SU-DHL-6 (cell line): ENCODE data around the gene GUK1.

Experiments used
- H2AFZ ChIP-seq: fragments of 200-600 bp; sonication (generic); 2 replicates; pipeline ENCODE4 v1.6.1; 2014; ENCODE audit warnings: low read depth, mild to moderate bottlenecking, moderate library complexity, mixed read lengths, antibody characterized with exemption, low read length; ENCODE audit not compliant: severe bottlenecking
- H3F3A ChIP-seq: fragments of 200-600 bp; shearing (Covaris generic); 2 replicates; pipeline ENCODE4 v1.6.0; 2016; ENCODE audit warnings: antibody characterized with exemption, mild to moderate bottlenecking; ENCODE audit not compliant: insufficient read depth
- H3K27ac ChIP-seq: fragments of 200-600 bp; sonication (generic); 2 replicates; pipeline ENCODE4 v1.5.1; 2016; ENCODE audit warnings: low read depth, mild to moderate bottlenecking, low read length, moderate library complexity, mixed read lengths
- H3K27me3 ChIP-seq: fragments of 200-600 bp; sonication (generic), shearing (Covaris generic); 2 replicates; pipeline ENCODE4 v1.6.0; 2014; ENCODE audit warnings: mild to moderate bottlenecking, low read length
- H3K36me3 ChIP-seq: fragments of 200-600 bp; sonication (generic); 2 replicates; pipeline ENCODE4 v1.6.1; 2014; ENCODE audit warnings: mild to moderate bottlenecking, low read length, mixed read lengths
- H3K4me2 ChIP-seq: fragments of 300-600, 200-600 bp; shearing (Covaris generic), sonication (generic); 2 replicates; pipeline ENCODE4 v1.6.0; 2014; ENCODE audit warnings: low read length, low read depth, mild to moderate bottlenecking; ENCODE audit not compliant: poor library complexity, severe bottlenecking
- H3K4me3 ChIP-seq: fragments of 200-600 bp; sonication (generic); 2 replicates; pipeline ENCODE4 v1.5.1; 2014; ENCODE audit warnings: antibody characterized with exemption, low read length, mild to moderate bottlenecking, mixed read lengths; ENCODE audit not compliant: insufficient read depth, poor library complexity, severe bottlenecking
- H3K79me2 ChIP-seq: fragments of 200-600 bp; sonication (generic); 2 replicates; pipeline ENCODE4 v1.6.1; 2014; ENCODE audit warnings: mild to moderate bottlenecking, low read length, moderate library complexity; ENCODE audit not compliant: insufficient read depth
- H3K9ac ChIP-seq: fragments of 200-600 bp; sonication (generic); 2 replicates; pipeline ENCODE4 v1.7.0; 2014; ENCODE audit warnings: mild to moderate bottlenecking, low read length
- H3K9me2 ChIP-seq: fragments of 200-600 bp; sonication (generic); replicated peaks from 2 replicates; pipeline ENCODE4 v1.6.1; 2014; ENCODE audit warnings: low read length; ENCODE audit not compliant: insufficient read depth
- H3K9me3 ChIP-seq: fragments of 200-600 bp; sonication (generic); 2 replicates; pipeline ENCODE4 v1.6.1; 2014; ENCODE audit warnings: low read length, mixed read lengths; ENCODE audit not compliant: insufficient read depth
- H4K20me1 ChIP-seq: fragments of 200-600 bp; sonication (generic); 2 replicates; pipeline ENCODE4 v1.6.1; 2014; ENCODE audit warnings: low read depth, mild to moderate bottlenecking, antibody characterized with exemption, low read length, moderate library complexity, mixed read lengths
- CTCF ChIP-seq: fragments of 200-600 bp; sonication (generic); IDR thresholded peaks from one replicate; pipeline ENCODE4 v1.5.1; 2017; ENCODE audit warnings: antibody characterized with exemption, mild to moderate bottlenecking, low read length, moderate library complexity; ENCODE audit not compliant: insufficient read depth, poor library complexity, severe bottlenecking
- EZH2phosphoT487 ChIP-seq: fragments of 200-600 bp; sonication (generic), shearing (Covaris generic); conservative IDR thresholded peaks from 2 replicates; pipeline ENCODE4 v1.6.1; 2018; ENCODE audit warnings: mild to moderate bottlenecking, antibody characterized with exemption, low read length, moderate library complexity, mixed read lengths

Gene GUK1

GRCh38 chr1:228141226-228142044 is 1.4 kb downstream of the GUK1 start:
- Histone ChIP-seq H3K27ac (no peak overlapping the region), H3K27me3 (no peaks in the 10 kb centered on the region), H3K9me2 (no peaks in the 10 kb centered on the region), H4K20me1 (no peaks in the 10 kb centered on the region; the same call in 1 of the 2 replicates), H3F3A (peaks cover 9% of the 10 kb centered on the region), H3K36me3 (no peaks in the 10 kb centered on the region), H3K9me3 (no peaks in the 10 kb centered on the region), H2AFZ (no peak overlapping the region), H3K4me3 (peak overlapping the region; percentile 94), H3K9ac (peak overlapping the region; percentile 89), H3K4me2 (peak overlapping the region; percentile 89), H3K79me2 (peaks cover 58% of the 10 kb centered on the region)
- TF ChIP-seq EZH2phosphoT487 (no peak), CTCF (no peak)

- peaks cover 58% of the 10 kb centered on the region for H3K79me2 ChIP-seq
- peak overlapping the region; percentile 89 for H3K4me2 ChIP-seq
- H3K9ac ChIP-seq = no peak overlapping the region
- no peak for TF ChIP-seq EZH2phosphoT487
- TF ChIP-seq CTCF = no peak
- H3K27me3 ChIP-seq = no peaks in the 10 kb centered on the region
- no peak overlapping the region for H3K27ac ChIP-seq
- no peaks in the 10 kb centered on the region for H3K9me3 ChIP-seq
- no peak overlapping the region for H2AFZ ChIP-seq
- H3F3A ChIP-seq = peaks cover 9% of the 10 kb centered on the region
- no peaks in the 10 kb centered on the region for H3K9me2 ChIP-seq
- H3K4me3 ChIP-seq = no peak overlapping the region
- no peaks in the 10 kb centered on the region for H3K36me3 ChIP-seq
- H4K20me1 ChIP-seq = no peaks in the 10 kb centered on the region; the same call in 1 of the 2 replicates
These were observed 2.1 kb downstream of the GUK1 start for GRCh38 chr1:228142155-228142691.

- Histone ChIP-seq H3K9me3 (no peaks in the 10 kb centered on the region), H3F3A (peaks cover 9% of the 10 kb centered on the region), H3K27ac (no peak overlapping the region), H3K27me3 (no peaks in the 10 kb centered on the region), H3K9ac (no peak overlapping the region), H3K4me3 (no peak overlapping the region), H4K20me1 (no peaks in the 10 kb centered on the region; the same call in 1 of the 2 replicates), H3K36me3 (no peaks in the 10 kb centered on the region), H2AFZ (no peak overlapping the region), H3K79me2 (peaks cover 58% of the 10 kb centered on the region), H3K4me2 (no peak overlapping the region), H3K9me2 (no peaks in the 10 kb centered on the region)
- TF ChIP-seq EZH2phosphoT487 = no peak
- no peak for TF ChIP-seq CTCF
These were observed 2.6 kb downstream of the GUK1 start for GRCh38 chr1:228142701-228143136.
